ENCODE measurements around the gene TPD52L1. TPM values are rescaled to one million over a fixed set of nuclear protein-coding genes. Genes with fewer than 3 reads are reported as not detected.
A peak's percentile ranks its signal among the peaks of the same experiment; 100 is the strongest.

TPD52L1 gene
- total and polyA plus RNA-seq, 2 of the 13 experiments (the other 11 are each of a cell fraction or from before 2014, with no cell fraction given), result 0.49 to 0.53 TPM

DNA sequence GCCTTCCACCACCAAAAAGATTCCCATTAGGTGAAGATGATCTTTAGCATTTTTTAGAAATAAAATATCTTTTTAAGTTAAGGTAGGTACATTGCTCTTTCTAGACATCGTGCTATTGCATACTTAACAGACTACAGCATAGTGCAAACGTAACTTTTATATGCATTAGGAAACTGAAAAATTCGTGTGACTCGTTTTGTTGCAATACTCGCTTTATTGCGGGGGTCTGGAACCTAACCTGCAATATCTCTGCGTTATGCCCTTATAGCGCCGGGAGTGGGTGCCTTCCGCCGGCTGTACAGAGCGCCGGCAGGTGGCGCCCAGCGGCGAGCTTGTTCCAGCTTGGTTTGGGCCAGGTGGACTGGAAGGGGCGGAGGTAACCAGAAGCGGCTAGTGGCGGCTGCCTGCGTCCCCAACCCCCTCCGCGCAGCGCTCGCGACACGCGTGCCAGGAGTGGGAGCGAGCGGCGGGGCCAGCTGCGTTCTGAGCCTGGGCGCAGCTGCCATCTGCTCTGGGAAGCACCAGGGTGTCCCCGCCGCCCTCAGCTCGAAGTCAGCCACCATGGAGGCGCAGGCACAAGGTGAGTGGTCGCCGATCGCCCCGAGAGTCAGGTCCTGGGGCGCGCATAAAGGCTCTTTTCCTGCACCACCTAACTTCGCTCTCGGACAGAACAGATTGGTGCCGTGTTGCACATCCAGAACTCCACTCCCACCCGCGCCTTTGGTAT lies at the start of gene TPD52L1 (continued):
- TF ChIP-seq GABPA (IDR thresholded peaks at IDR 0.05; ENCODE audit: low read depth, low read length), result no peak
- TF ChIP-seq GABPA (CRISPR knock-in tag; IDR thresholded peaks at IDR 0.05; ENCODE audit: low read depth), result peak; percentile 26; the same call in 1 of the 2 replicates
- peak; percentile 49; the same call in 1 of the 2 replicates for TF ChIP-seq ARID4A (CRISPR knock-in tag; IDR thresholded peaks at IDR 0.05; ENCODE audit: borderline replicate concordance)
- peak; percentile 73 for TF ChIP-seq YY1 (IDR thresholded peaks at IDR 0.05; ENCODE audit: insufficient read depth, insufficient replicate concordance, low read depth, low read length)
- TF ChIP-seq KDM2A (CRISPR knock-in tag; IDR thresholded peaks at IDR 0.05; ENCODE audit: borderline replicate concordance, low read depth), result peak; percentile 95
- TF ChIP-seq ZNF138 (CRISPR knock-in tag; IDR thresholded peaks at IDR 0.05; ENCODE audit: low read depth), result peak; percentile 66; the same call in 1 of the 2 replicates
- TF ChIP-seq FOXJ3 (CRISPR knock-in tag; IDR thresholded peaks at IDR 0.05; ENCODE audit: borderline replicate concordance), result 0 out of 2 replicates have a peak, but pooled peaks have one; percentile 32
- peak; percentile 19; the same call in 1 of the 2 replicates for TF ChIP-seq GATAD1 (CRISPR knock-in tag; IDR thresholded peaks at IDR 0.05)
- peak; percentile 63; the same call in 1 of the 2 replicates for TF ChIP-seq ZNF556 (CRISPR knock-in tag; IDR thresholded peaks at IDR 0.05; ENCODE audit: borderline replicate concordance)
- 0 out of 2 replicates have a peak, but pooled peaks have one; percentile 29 for TF ChIP-seq E2F5 (CRISPR knock-in tag; conservative IDR thresholded peaks at IDR 0.05)
- TF ChIP-seq ZNF879 (CRISPR knock-in tag; IDR thresholded peaks at IDR 0.05), result no peak
- TF ChIP-seq HNF1A (IDR thresholded peaks at IDR 0.05; ENCODE audit: low read depth), result no peak
- peak; percentile 15; the same call in 1 of the 2 replicates for TF ChIP-seq HNF1A (CRISPR knock-in tag; IDR thresholded peaks at IDR 0.05; ENCODE audit: borderline replicate concordance)
- peak; percentile 65; the same call in 1 of the 2 replicates for TF ChIP-seq ZNF614 (CRISPR knock-in tag; IDR thresholded peaks at IDR 0.05; ENCODE audit: borderline replicate concordance)
- no peak for TF ChIP-seq RELA (CRISPR knock-in tag; IDR thresholded peaks at IDR 0.05)
- peak; percentile 42; the same call in 1 of the 2 replicates for TF ChIP-seq ZNF160 (CRISPR knock-in tag; IDR thresholded peaks at IDR 0.05)
